ENCODE data around the gene TRIO. TPM values are rescaled to one million over a fixed set of nuclear protein-coding genes. Genes with fewer than 3 reads are reported as not detected.

The TRIO gene
- total and polyA plus RNA-seq, 2 of the 8 experiments (the other 6 are each of a cell fraction or from before 2014, with no cell fraction given), result 35.1 to 69.1 TPM

DNA sequence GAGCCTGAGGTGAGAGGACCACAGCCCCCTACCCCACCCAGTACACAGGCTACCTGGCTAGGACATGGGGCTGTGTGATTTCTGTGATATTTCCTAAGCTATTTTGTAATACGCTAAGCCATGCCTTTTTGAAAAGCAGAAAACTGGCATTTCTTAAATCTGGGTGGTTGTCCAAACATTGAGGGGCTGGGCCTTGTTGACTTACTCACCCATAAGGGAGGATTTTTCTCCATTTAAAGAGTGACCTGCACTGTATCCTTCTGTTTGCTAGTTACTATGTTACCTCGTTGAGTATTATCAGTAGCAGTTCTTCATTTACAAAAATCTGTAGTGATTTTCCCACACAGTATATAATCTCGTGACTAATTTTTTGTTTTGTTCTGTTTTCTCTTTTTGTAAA, 321.0 kb downstream of the TRIO start:
- Histone ChIP-seq H4K8ac (ENCODE audit: extremely low read depth, insufficient read depth, low read length) (no peak overlapping the region), H3K4me2 (ENCODE audit: insufficient read depth in 1 of 2, low read depth in 2 of 2, low read length in 2 of 2) (no peak overlapping the region; a peak in 1 of 4 replicates), H3K27ac (ENCODE audit: low read depth, low read length) (no peak overlapping the region), H2BK12ac (ENCODE audit: low read depth, low read length) (no peak overlapping the region), H3K18ac (ENCODE audit: extremely low read depth, low read length) (no peak overlapping the region), H3K4me3 (ENCODE audit: extremely low read depth in 1 of 4, insufficient read depth in 2 of 4, low read depth in 3 of 4, low read length in 4 of 4) (no peak overlapping the region), H3K27me3 (replicated peaks in 1 of 4; ENCODE audit: control insufficient read depth in 3 of 4, extremely low read depth in 1 of 4, insufficient read depth in 3 of 4, low read length in 3 of 4) (no peaks in the 10 kb centered on the region; a peak in 1 of 7 replicates), H3K4me1 (replicated peaks in 1 of 4; ENCODE audit: control insufficient read depth in 3 of 4, insufficient read depth in 4 of 4, low read length in 3 of 4) (peaks cover 0 to 4% (median 1%) of the 10 kb centered on the region in 4 experiments; a peak in 3 of 7 replicates), H3K4ac (replicated peaks; ENCODE audit: insufficient read length, low read depth, low read length) (no peak overlapping the region), H2AFZ (ENCODE audit: low read length) (no peak overlapping the region), H3K9ac (replicated peaks in 1 of 4; ENCODE audit: extremely low read depth in 1 of 4, low read depth in 3 of 4, low read length in 3 of 4) (no peak overlapping the region), H3K23me2 (ENCODE audit: low read depth, low read length) (no peaks in the 10 kb centered on the region; the same call in 1 of the 2 replicates), H4K20me1 (replicated peaks in 1 of 2; ENCODE audit: control insufficient read depth in 1 of 2, insufficient read depth in 2 of 2, low read length in 2 of 2) (peaks cover 0 to 2% of the 10 kb centered on the region in 2 experiments), H3K14ac (ENCODE audit: insufficient read length) (no peak overlapping the region), H3K23ac (ENCODE audit: insufficient read length) (no peak overlapping the region), H3K79me1 (ENCODE audit: low read depth, low read length) (no peaks in the 10 kb centered on the region), H3K56ac (replicated peaks; ENCODE audit: insufficient read length, low read depth, low read length) (no peak overlapping the region), H2BK5ac (ENCODE audit: low read depth, low read length) (peak overlapping the region; percentile 45; the same call in 1 of the 2 replicates), H4K91ac (replicated peaks; ENCODE audit: insufficient read length, low read length) (no peak overlapping the region), H2AK5ac (ENCODE audit: low read depth, low read length) (no peak overlapping the region), H2BK20ac (ENCODE audit: low read length) (no peak overlapping the region), H3K36me3 (ENCODE audit: control insufficient read depth in 2 of 4, insufficient read depth in 4 of 4, low read length in 3 of 4) (peaks cover 4 to 27% (median 22%) of the 10 kb centered on the region in 4 experiments; a peak in 7 of 8 replicates), H4K5ac (ENCODE audit: insufficient read length, low read depth, low read length) (no peak overlapping the region), H2BK15ac (ENCODE audit: low read length) (no peak overlapping the region), H3K9me3 (ENCODE audit: insufficient read depth in 2 of 2, low read depth in 1 of 2, low read length in 1 of 2) (no peaks in the 10 kb centered on the region), H2BK120ac (replicated peaks; ENCODE audit: low read depth, low read length) (no peak overlapping the region), H3K79me2 (ENCODE audit: control insufficient read depth in 1 of 2, insufficient read depth in 2 of 2, low read length in 2 of 2) (no peaks in the 10 kb centered on the region)
- CTCF ChIA-PET (ENCODE audit: partially characterized antibody), result interaction anchor here (0.9 to 1.7 kb wide), 3 partner anchors 17 to 112 kb away, joined by 3 to 4 read pairs (median 3); no protein-coding TSS in a partner anchor
- POLR2A ChIA-PET (ENCODE audit: partially characterized antibody), result no interaction called here
- FAIRE-seq (no peak), DNase-seq (ENCODE audit: low read depth in 1 of 2, low spot score in 2 of 2) (no peak)
- WGBS, 2 experiments (ENCODE audit: extremely low coverage in 1 of 2, insufficient coverage in 1 of 2, insufficient read length in 1 of 2, insufficient replicate concordance in 2 of 2, low coverage in 1 of 2, low lambda C conversion rate in 2 of 2, missing lambda C conversion rate in 1 of 2), result 80% methylated on average over 3 of the region's 3 CpGs; no CpG with 5 or more reads in 1 of the 2 experiments
- TF ChIP-seq TBP (IDR thresholded peaks at IDR 0.05; ENCODE audit: low read depth, low read length), result no peak
- no peak for TF ChIP-seq SAP30 (IDR thresholded peaks at IDR 0.05; ENCODE audit: insufficient read depth, insufficient replicate concordance, low read length)
- no peak for TF ChIP-seq GTF2F1 (IDR thresholded peaks at IDR 0.05; ENCODE audit: borderline replicate concordance, low read depth, low read length)
- no peak for TF ChIP-seq TCF12 (IDR thresholded peaks at IDR 0.05; ENCODE audit: low read depth, low read length)
- TF ChIP-seq E2F6 (IDR thresholded peaks at IDR 0.05), result no peak
- no peak for TF ChIP-seq ATF2 (IDR thresholded peaks at IDR 0.05; ENCODE audit: low read length)
- TF ChIP-seq SP2 (IDR thresholded peaks at IDR 0.05; ENCODE audit: low read length), result no peak
- TF ChIP-seq SUZ12 (IDR thresholded peaks at IDR 0.05; ENCODE audit: low read length), result no peak
- no peak for TF ChIP-seq TAF7 (optimal IDR thresholded peaks at IDR 0.05; ENCODE audit: borderline replicate concordance, low read depth, low read length)
- TF ChIP-seq SIX5 (IDR thresholded peaks at IDR 0.05; ENCODE audit: low read depth, low read length), result no peak
- TF ChIP-seq MAX (IDR thresholded peaks at IDR 0.05), result no peak
